ENCODE measurements around the gene TEX9.

TEX9 gene

DNA sequence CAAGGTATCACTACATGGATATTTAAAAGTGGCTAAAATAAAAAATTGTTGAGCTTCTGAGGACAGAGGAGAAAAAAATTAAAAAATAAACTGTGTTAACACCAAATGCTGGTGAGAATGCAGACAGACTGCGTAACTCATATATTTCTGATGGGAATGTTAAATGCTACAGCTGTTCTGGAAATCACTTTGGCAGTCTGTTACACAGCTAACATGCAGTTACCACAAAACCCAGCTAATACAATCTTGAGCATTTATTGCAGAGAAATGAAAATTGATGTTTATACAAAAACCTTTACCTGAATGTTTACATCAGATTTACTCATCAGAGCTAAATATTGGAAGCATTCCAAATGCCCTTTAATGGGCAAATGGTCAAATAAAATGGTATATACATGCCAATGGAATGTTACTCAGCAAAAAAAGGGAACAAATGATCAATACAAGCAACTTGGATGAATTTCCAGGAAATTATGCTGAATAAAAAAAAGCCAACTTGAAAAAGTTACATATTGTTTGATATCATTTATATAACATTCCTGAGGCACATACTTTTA is 75.1 kb downstream of the TEX9 start:
- TF ChIP-seq, protein P1, sequence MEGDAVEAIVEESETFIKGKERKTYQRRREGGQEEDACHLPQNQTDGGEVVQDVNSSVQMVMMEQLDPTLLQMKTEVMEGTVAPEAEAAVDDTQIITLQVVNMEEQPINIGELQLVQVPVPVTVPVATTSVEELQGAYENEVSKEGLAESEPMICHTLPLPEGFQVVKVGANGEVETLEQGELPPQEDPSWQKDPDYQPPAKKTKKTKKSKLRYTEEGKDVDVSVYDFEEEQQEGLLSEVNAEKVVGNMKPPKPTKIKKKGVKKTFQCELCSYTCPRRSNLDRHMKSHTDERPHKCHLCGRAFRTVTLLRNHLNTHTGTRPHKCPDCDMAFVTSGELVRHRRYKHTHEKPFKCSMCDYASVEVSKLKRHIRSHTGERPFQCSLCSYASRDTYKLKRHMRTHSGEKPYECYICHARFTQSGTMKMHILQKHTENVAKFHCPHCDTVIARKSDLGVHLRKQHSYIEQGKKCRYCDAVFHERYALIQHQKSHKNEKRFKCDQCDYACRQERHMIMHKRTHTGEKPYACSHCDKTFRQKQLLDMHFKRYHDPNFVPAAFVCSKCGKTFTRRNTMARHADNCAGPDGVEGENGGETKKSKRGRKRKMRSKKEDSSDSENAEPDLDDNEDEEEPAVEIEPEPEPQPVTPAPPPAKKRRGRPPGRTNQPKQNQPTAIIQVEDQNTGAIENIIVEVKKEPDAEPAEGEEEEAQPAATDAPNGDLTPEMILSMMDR (IDR thresholded peaks at IDR 0.05; ENCODE audit: borderline replicate concordance, control extremely low read depth, extremely low read depth, insufficient read depth, missing control alignments): no peak
- in situ Hi-C loops (cut with MboI; ENCODE audit: low sequenced_read_pairs, unreplicated experiment): no loop called here
- DNase-seq (ENCODE audit: low spot score): no peak

DNA sequence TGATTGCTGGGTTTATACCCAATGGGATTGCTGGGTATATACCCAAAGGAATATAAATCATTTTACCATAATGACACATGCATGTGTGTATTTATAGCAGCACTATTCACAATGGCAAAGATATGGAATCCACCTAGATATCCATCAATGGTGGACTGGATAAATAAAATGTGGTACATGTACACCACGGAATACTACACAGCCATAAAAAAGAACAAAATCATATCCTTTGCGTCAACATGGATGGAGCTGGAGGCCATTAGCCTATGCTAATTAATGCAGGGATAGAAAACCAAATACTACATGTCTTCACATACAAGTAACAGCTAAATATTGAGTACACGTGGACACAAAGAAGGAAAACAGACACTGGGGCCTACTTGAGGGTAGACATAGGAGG is 77.1 kb downstream of the TEX9 start:
- TF ChIP-seq, protein P1 (IDR thresholded peaks at IDR 0.05; ENCODE audit: borderline replicate concordance, control extremely low read depth, extremely low read depth, insufficient read depth, missing control alignments): no peak
- in situ Hi-C loops (cut with MboI; ENCODE audit: low sequenced_read_pairs, unreplicated experiment): no loop called here
- no peak for DNase-seq (ENCODE audit: low spot score)

DNA sequence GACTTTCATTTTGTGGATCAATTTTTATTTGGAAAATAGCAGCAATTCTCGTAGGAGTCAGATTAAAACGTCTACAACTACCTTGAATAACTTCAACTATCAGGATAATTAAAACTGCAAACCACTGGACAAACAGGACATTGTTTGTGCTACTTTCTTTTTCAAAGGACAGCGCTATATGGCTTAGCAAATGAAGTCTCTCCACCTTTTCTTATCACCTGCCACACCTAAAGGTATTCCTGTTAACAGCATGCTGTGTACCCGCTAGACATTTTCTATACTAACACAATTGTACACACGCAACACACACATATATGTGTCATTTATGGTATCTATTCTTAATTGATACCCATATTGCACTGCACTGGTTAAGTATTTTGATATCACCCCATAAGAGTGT is 80.5 kb downstream of the TEX9 start:
- in situ Hi-C loops (cut with MboI; ENCODE audit: low sequenced_read_pairs, unreplicated experiment): no loop called here
- DNase-seq (ENCODE audit: low spot score): no peak
- TF ChIP-seq, protein P1 (IDR thresholded peaks at IDR 0.05; ENCODE audit: borderline replicate concordance, control extremely low read depth, extremely low read depth, insufficient read depth, missing control alignments): no peak

DNA sequence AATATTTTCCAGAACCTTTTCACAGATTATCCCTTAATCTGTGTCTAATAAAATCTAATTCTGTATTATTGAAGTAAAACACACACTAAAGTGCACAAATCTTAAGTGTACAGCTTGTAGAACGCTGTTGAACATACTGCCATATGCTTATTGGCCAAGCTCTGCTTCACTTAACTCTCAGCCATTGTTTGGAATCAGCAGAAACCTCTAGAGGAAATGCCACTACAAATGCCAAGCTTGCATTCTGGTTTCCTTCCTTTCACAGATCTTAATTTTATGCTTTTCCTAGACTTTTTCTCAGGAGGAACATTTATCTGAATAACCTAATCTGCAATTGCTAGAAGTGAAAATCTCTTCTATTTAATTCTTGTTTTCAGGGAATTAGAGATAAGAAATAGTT is 89.6 kb downstream of the TEX9 start:
- no peak for DNase-seq (ENCODE audit: low spot score)
- in situ Hi-C loops (cut with MboI; ENCODE audit: low sequenced_read_pairs, unreplicated experiment): no loop called here
- TF ChIP-seq, protein P1 (IDR thresholded peaks at IDR 0.05; ENCODE audit: borderline replicate concordance, control extremely low read depth, extremely low read depth, insufficient read depth, missing control alignments): no peak

DNA sequence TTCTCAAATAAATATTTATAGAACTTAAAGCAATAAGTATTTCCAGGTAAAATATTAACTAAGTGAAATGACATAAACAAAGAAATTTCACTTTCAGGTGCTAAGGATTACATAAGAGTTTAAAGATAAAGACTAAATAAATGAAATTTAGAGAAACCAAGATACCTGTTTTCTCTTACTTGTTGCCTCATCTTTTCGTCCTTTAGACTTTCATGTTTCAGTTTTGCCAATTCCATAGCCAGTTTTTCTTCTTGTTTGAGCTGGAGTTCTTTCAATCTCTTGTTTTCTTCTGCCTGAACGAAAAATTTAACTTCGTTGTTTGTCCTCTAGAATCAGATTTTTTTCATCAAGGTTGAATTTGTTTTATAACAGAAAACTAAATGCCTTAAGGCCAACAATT is 91.0 kb downstream of the TEX9 start:
- in situ Hi-C loops (cut with MboI; ENCODE audit: low sequenced_read_pairs, unreplicated experiment): no loop called here
- no peak for DNase-seq (ENCODE audit: low spot score)

DNA sequence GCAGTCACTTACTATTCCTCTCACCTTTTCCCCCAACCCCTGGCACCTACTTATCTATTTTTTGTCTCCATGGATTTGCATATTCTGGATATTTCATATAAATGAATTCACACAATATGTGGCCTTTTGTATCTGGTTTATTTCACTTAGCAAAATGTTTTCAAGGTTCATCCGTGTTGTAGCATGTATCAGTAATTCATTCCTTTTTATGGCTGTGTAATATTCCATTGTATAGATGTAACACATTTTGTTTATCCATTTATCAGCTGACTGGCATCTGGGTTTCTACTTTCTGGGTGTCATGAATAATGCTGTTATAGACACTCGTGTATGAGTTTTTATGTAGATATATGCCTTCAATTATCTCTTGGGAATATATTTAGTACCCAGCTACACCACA is 93.9 kb downstream of the TEX9 start:
- in situ Hi-C loops (cut with MboI; ENCODE audit: low sequenced_read_pairs, unreplicated experiment): no loop called here
- TF ChIP-seq, protein P1 (IDR thresholded peaks at IDR 0.05; ENCODE audit: borderline replicate concordance, control extremely low read depth, extremely low read depth, insufficient read depth, missing control alignments): no peak
- DNase-seq (ENCODE audit: low spot score): no peak

More for the DNA sequence above, 91.0 kb downstream of the TEX9 start:
- TF ChIP-seq, protein P1 (IDR thresholded peaks at IDR 0.05; ENCODE audit: borderline replicate concordance, control extremely low read depth, extremely low read depth, insufficient read depth, missing control alignments): no peak

All from GM13976 (cell line).